SH-SY5Y (cell line): ENCODE measurements around the gene DSCAML1.

Experiments
- GATA2 ChIP-seq: IDR thresholded peaks from 2 replicates; pipeline ENCODE4 v1.6.1; 2011; ENCODE audit warnings: mild to moderate bottlenecking, low read depth, low read length
- GATA3 ChIP-seq: IDR thresholded peaks from 2 replicates; pipeline ENCODE4 v1.6.1; 2011; ENCODE audit warnings: low read depth, mild to moderate bottlenecking, low read length, moderate library complexity

- TF ChIP-seq GATA3 (no peak), GATA2 (no peak)
These were observed 378.1 kb downstream of the DSCAML1 start for GRCh38 chr11:117418737-117419481.
